ENCODE data around the gene IFNA17. TPM values are rescaled to one million over a fixed set of nuclear protein-coding genes. Genes with fewer than 3 reads are reported as not detected.
"Not testable (repeated sequence)": the region's sequence is repeated elsewhere in the genome, so short reads cannot be mapped to it uniquely, and the experiment has no call there.

The IFNA17 gene
- total RNA-seq, 1 donor from 2014 or later: not detected

- no peaks in the 10 kb centered on the region for H3K4me1 ChIP-seq
- no peaks in the 10 kb centered on the region for H3K27me3 ChIP-seq (ENCODE audit: low read depth)
- TF ChIP-seq CTCF (IDR thresholded peaks at IDR 0.05): no peak
- H3K4me3 ChIP-seq: no peak overlapping the region
- no peaks in the 10 kb centered on the region for H3K36me3 ChIP-seq
- no peak overlapping the region for H3K27ac ChIP-seq
- no peak for DNase-seq
- intact Hi-C loops (cut with DNase I): no loop called here
- H3K9me3 ChIP-seq: no peaks in the 10 kb centered on the region
- ATAC-seq: no peak
Observed at GRCh38 chr9:21210311-21210710, 17.7 kb downstream of the IFNA17 start.

DNA sequence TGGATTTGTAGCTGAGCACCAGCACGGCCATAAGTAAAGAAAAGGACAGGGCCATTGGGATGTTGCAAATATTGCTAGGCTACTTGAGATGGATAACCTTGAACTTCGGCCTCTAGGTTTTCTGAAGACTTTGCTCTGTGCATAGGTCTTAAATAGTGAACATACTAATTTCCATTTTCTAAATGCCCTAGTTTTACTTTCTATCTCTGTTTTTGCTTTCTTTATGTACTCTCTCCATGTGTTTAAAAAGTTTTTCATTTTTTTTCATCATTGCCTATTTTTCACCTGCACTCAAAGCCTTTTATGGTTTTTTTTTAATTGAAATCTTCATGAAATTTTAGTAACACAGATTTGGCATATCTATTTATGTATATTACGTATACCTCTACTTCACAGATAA is 21.0 kb downstream of the IFNA17 start, which contains the start of gene IFNA10:
Gene IFNA10 (minus strand): TSS at position 101 of the 400 bp plus-strand sequence. CDS start 46 bp downstream, at position 55.
- H3K4me3 ChIP-seq; H3K27ac ChIP-seq; H3K27me3 ChIP-seq (ENCODE audit: low read depth); H3K9me3 ChIP-seq; ATAC-seq; H3K36me3 ChIP-seq; intact Hi-C loops (cut with DNase I); H3K4me1 ChIP-seq; DNase-seq: not testable (repeated sequence)

DNA sequence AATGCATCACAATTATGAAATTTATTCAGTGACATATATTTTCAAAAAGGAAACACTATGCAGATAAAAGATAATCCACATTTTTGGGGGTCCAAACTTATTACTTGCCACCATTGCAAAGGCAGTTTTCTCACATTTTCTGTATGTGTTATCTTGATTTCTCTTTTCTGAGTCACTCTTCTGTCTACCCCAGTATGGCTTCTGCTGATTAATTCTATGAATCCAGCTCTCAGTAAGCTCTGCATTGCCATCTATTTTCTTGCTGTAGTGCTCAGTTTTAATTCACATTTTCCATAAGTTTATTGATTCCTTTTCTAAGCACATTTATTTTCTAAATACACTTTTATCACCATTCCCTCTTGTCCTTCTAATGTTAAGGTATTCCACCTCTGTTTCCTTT is 22.8 kb downstream of the IFNA17 start:
- Histone ChIP-seq H3K27me3 (ENCODE audit: low read depth) (no peaks in the 10 kb centered on the region), H3K9me3 (no peaks in the 10 kb centered on the region), H3K4me3 (no peak overlapping the region), H3K36me3 (no peaks in the 10 kb centered on the region), H3K27ac (no peak overlapping the region), H3K4me1 (no peaks in the 10 kb centered on the region)
- no peak for DNase-seq
- no peak for TF ChIP-seq CTCF (IDR thresholded peaks at IDR 0.05)
- intact Hi-C loops (cut with DNase I): no loop called here
- no peak for ATAC-seq

GRCh38 chr9:21202105-21202504 is 25.9 kb downstream of the IFNA17 start, which contains the start of gene IFNA7:
Gene IFNA7, minus strand, starts transcription at chr9:21202205. Its CDS starts 40 bp downstream, at chr9:21202165.
- H3K27me3 ChIP-seq (ENCODE audit: low read depth); H3K4me1 ChIP-seq; H3K4me3 ChIP-seq; H3K27ac ChIP-seq; H3K9me3 ChIP-seq; ATAC-seq; DNase-seq; H3K36me3 ChIP-seq; intact Hi-C loops (cut with DNase I): not testable (repeated sequence)

DNA sequence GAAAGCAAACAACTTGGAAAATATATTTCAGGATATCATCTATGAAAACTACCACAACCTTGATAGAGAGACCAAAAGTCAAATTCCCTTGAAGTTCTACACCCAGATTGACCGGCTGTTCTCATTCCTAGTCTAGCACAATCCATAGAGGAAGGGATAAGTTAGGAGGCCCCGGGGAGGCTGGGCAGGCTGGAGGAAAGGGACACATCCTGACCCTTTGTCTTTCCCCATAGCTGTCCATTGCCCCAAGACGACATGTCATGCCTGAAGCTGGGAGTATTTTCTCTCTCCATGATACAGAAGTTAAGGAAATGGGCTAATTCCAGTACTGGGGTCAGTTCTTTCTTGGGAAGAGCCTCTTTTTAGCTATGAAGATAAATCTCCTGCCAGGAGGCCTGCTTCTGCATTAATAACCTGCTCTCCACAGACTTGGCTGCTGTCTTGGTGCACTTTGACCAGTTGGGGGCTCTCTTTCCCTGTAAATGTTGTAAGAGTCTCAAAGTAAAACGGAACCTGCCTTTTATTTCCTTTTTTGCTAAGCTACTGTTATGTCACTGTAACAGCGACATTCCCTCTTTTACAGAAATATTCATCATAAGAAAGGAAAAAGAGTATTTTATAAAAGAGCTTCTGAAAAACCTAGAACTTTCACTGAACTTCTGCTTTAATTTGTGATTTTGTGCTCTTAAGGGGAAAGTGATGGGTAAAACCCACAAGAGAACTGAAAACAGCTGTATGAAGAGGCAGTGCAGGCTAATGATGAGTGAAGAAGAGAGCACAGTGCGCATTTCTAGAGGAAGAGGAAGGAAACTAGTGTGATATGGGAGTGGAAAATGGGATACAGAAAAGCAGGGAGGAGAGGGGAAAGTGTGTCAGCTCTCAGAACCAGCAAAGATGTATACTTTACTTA is 32.9 kb downstream of the IFNA17 start:
- H3K4me1 ChIP-seq; H3K9me3 ChIP-seq; H3K4me3 ChIP-seq; DNase-seq; H3K27ac ChIP-seq; intact Hi-C loops (cut with DNase I); H3K27me3 ChIP-seq (ENCODE audit: low read depth); H3K36me3 ChIP-seq: not testable (repeated sequence)
- ATAC-seq: peak; percentile 84 to 86
- peak; percentile 63 for TF ChIP-seq CTCF (IDR thresholded peaks at IDR 0.05)

GRCh38 chr9:21187487-21187886 is 40.5 kb downstream of the IFNA17 start, which contains the start of gene IFNA4:
Gene IFNA4, minus strand, starts transcription at chr9:21187587. Its CDS starts 56 bp downstream, at chr9:21187531.
- H3K36me3 ChIP-seq; H3K9me3 ChIP-seq; intact Hi-C loops (cut with DNase I); H3K27me3 ChIP-seq (ENCODE audit: low read depth); H3K27ac ChIP-seq; ATAC-seq; H3K4me1 ChIP-seq; DNase-seq; H3K4me3 ChIP-seq: not testable (repeated sequence)
